Karpas-422 (cell line): ENCODE measurements around the gene GTF2I. TPM values are rescaled to one million over a fixed set of nuclear protein-coding genes. Genes with fewer than 3 reads are reported as not detected.
"Not testable (repeated sequence)": the region's sequence is repeated elsewhere in the genome, so short reads cannot be mapped to it uniquely, and the experiment has no call there.

Source experiments
- DNase-seq: peaks from one replicate; pipeline ENCODE4 v3.0.0-alpha.2; 2015
- H2AFZ ChIP-seq: fragments of 200-600 bp; sonication (generic); 2 replicates; pipeline ENCODE4 v1.6.1; 2014; ENCODE audit warnings: antibody characterized with exemption, low read length, mixed read lengths
- H3K27ac ChIP-seq: fragments of 200-600 bp; sonication (generic); 2 replicates; pipeline ENCODE4 v1.5.1; 2014; ENCODE audit warnings: mild to moderate bottlenecking, low read length, moderate library complexity
- H3K27me3 ChIP-seq: fragments of 200-600 bp; sonication (generic); 2 replicates; pipeline ENCODE4 v1.6.1; 2014; ENCODE audit warnings: low read length, mixed read lengths
- H3K36me3 ChIP-seq: fragments of 200-600 bp; sonication (generic); 2 replicates; pipeline ENCODE4 v1.6.1; 2014; ENCODE audit warnings: low read length, mixed read lengths; ENCODE audit not compliant: insufficient read depth
- H3K4me1 ChIP-seq: fragments of 200-600 bp; sonication (generic); 2 replicates; pipeline ENCODE4 v1.6.1; 2014; ENCODE audit warnings: mild to moderate bottlenecking, low read length, mixed read lengths
- H3K4me2 ChIP-seq: fragments of 200-600 bp; sonication (generic); 2 replicates; pipeline ENCODE4 v1.6.1; 2014; ENCODE audit warnings: low read length, low read depth, mild to moderate bottlenecking; ENCODE audit not compliant: poor library complexity, severe bottlenecking
- H3K4me3 ChIP-seq: fragments of 200-600 bp; sonication (generic); 2 replicates; pipeline ENCODE4 v1.5.1; 2014; ENCODE audit warnings: mild to moderate bottlenecking, antibody characterized with exemption, low read length, mixed read lengths
- H3K79me2 ChIP-seq: fragments of 200-600 bp; sonication (generic); 2 replicates; pipeline ENCODE4 v1.6.1; 2014; ENCODE audit warnings: mild to moderate bottlenecking, low read length, mixed read lengths
- H3K9ac ChIP-seq: fragments of 200-600 bp; sonication (generic); 2 replicates; pipeline ENCODE4 v1.6.0; 2014; ENCODE audit warnings: low read length
- H3K9me2 ChIP-seq: fragments of 200-600 bp; sonication (generic), shearing (Covaris generic); replicated peaks from 2 replicates; pipeline ENCODE4 v1.6.0; 2014; ENCODE audit warnings: mild to moderate bottlenecking, low read length, moderate library complexity; ENCODE audit not compliant: insufficient read depth
- H3K9me3 ChIP-seq: fragments of 300-700, 200-600 bp; sonication (generic); 2 replicates; pipeline ENCODE4 v1.6.1; 2014; ENCODE audit warnings: low read length, mixed read lengths
- H4K20me1 ChIP-seq: fragments of 200-600 bp; sonication (generic); 2 replicates; pipeline ENCODE4 v1.6.1; 2014; ENCODE audit warnings: mild to moderate bottlenecking, antibody characterized with exemption, low read length, low read depth; ENCODE audit not compliant: insufficient read depth
- total RNA-seq: library from RNA; depleted of rRNA; stranded (reverse); fragments of >200 nt; shearing (Covaris generic); gene quantifications from 2 replicates; pipeline ENCODE4 v1.2.3, GENCODE V29; 2014; ENCODE audit warnings: low replicate concordance

The GTF2I gene
- total RNA-seq, 1 experiment from 2014 or later = 176 TPM

GRCh38 chr7:74766509-74766908 is 109.0 kb downstream of the GTF2I start:
- H3K9me2 ChIP-seq, DNase-seq, H3K4me3 ChIP-seq: not testable (repeated sequence)

GRCh38 chr7:74766991-74767390 is 109.5 kb downstream of the GTF2I start:
- H3K4me2 ChIP-seq, H2AFZ ChIP-seq, H3K36me3 ChIP-seq, H3K9me2 ChIP-seq, H3K4me3 ChIP-seq, H3K27me3 ChIP-seq, H3K9me3 ChIP-seq, H4K20me1 ChIP-seq, H3K4me1 ChIP-seq, H3K79me2 ChIP-seq: not testable (repeated sequence)
- 0 out of 2 replicates have a peak overlapping the region, but pooled peaks have one; percentile 45 for H3K9ac ChIP-seq
- DNase-seq = peak; percentile 41
- H3K27ac ChIP-seq = peak overlapping the region; percentile 80

More at GRCh38 chr7:74766509-74766908, 109.0 kb downstream of the GTF2I start:
- H3K36me3 ChIP-seq, H2AFZ ChIP-seq, H4K20me1 ChIP-seq, H3K4me1 ChIP-seq, H3K79me2 ChIP-seq, H3K27me3 ChIP-seq, H3K9me3 ChIP-seq, H3K9ac ChIP-seq, H3K4me2 ChIP-seq: not testable (repeated sequence)
- peak overlapping the region; percentile 80 for H3K27ac ChIP-seq

GRCh38 chr7:74770062-74770461 is 112.5 kb downstream of the GTF2I start:
- H3K9me3 ChIP-seq, H2AFZ ChIP-seq, H3K27me3 ChIP-seq, H4K20me1 ChIP-seq, H3K27ac ChIP-seq, H3K36me3 ChIP-seq, H3K9me2 ChIP-seq, H3K4me3 ChIP-seq, H3K4me1 ChIP-seq, H3K4me2 ChIP-seq, DNase-seq, H3K9ac ChIP-seq, H3K79me2 ChIP-seq: not testable (repeated sequence)

GRCh38 chr7:74772093-74772492 is 114.6 kb downstream of the GTF2I start:
- not testable (repeated sequence) for H3K4me3 ChIP-seq, H4K20me1 ChIP-seq, H3K27me3 ChIP-seq, H3K9me3 ChIP-seq, H3K9me2 ChIP-seq, H3K4me2 ChIP-seq, H2AFZ ChIP-seq, H3K36me3 ChIP-seq, H3K79me2 ChIP-seq, H3K4me1 ChIP-seq, H3K9ac ChIP-seq, H3K27ac ChIP-seq
- DNase-seq = peak; percentile 41

GRCh38 chr7:74773760-74774750 is 116.5 kb downstream of the GTF2I start, which contains the start of gene NCF1:
Gene NCF1 (plus strand): TSS chr7:74774011. CDS start chr7:74774032, 21 bp downstream.
- H3K4me2 ChIP-seq, H4K20me1 ChIP-seq, H3K4me1 ChIP-seq, H3K27ac ChIP-seq, H3K9me3 ChIP-seq, H3K27me3 ChIP-seq, H3K9me2 ChIP-seq, H3K79me2 ChIP-seq, H3K4me3 ChIP-seq, H2AFZ ChIP-seq, H3K9ac ChIP-seq, H3K36me3 ChIP-seq, DNase-seq: not testable (repeated sequence)

GRCh38 chr7:74775111-74775510 is 117.6 kb downstream of the GTF2I start:
- not testable (repeated sequence) for DNase-seq, H2AFZ ChIP-seq, H3K9me2 ChIP-seq, H3K36me3 ChIP-seq, H3K4me3 ChIP-seq, H4K20me1 ChIP-seq, H3K4me1 ChIP-seq, H3K27ac ChIP-seq, H3K4me2 ChIP-seq, H3K27me3 ChIP-seq, H3K9ac ChIP-seq, H3K9me3 ChIP-seq, H3K79me2 ChIP-seq

GRCh38 chr7:74779053-74779452 is 121.5 kb downstream of the GTF2I start:
- H4K20me1 ChIP-seq, H2AFZ ChIP-seq, H3K27ac ChIP-seq, H3K9ac ChIP-seq, H3K9me2 ChIP-seq, H3K9me3 ChIP-seq, H3K4me2 ChIP-seq, H3K4me1 ChIP-seq, H3K4me3 ChIP-seq, H3K79me2 ChIP-seq, H3K27me3 ChIP-seq, DNase-seq, H3K36me3 ChIP-seq: not testable (repeated sequence)

- H3K36me3 ChIP-seq, H3K4me2 ChIP-seq, H3K9me3 ChIP-seq, H3K4me3 ChIP-seq, H3K9ac ChIP-seq, H3K9me2 ChIP-seq, H3K27ac ChIP-seq, H3K27me3 ChIP-seq, DNase-seq, H4K20me1 ChIP-seq, H2AFZ ChIP-seq, H3K79me2 ChIP-seq, H3K4me1 ChIP-seq: not testable (repeated sequence)
Measured at GRCh38 chr7:74781746-74782145, 124.2 kb downstream of the GTF2I start.
